ENCODE measurements around the gene ADGRF3.

GRCh38 chr2:26355038-26355995 lies 8.7 kb upstream of the ADGRF3 start:
- TF ChIP-seq CTCF (IDR thresholded peaks at IDR 0.05) (no peak), REST (IDR thresholded peaks at IDR 0.05; ENCODE audit: low read depth, low read length) (no peak), GABPA (IDR thresholded peaks at IDR 0.05; ENCODE audit: low read depth) (no peak)

All from SK-N-SH (cell line).